ENCODE data around the gene CDC42SE1. TPM values are rescaled to one million over a fixed set of nuclear protein-coding genes. Genes with fewer than 3 reads are reported as not detected.

CDC42SE1 gene
- total and polyA plus RNA-seq, 9 of the 15 experiments (the other 6 are each of a cell fraction or from before 2014, with no cell fraction given): 78.1 to 189 (median 114) TPM

- TF ChIP-seq KDM4B (IDR thresholded peaks at IDR 0.05; ENCODE audit: borderline replicate concordance in 2 of 2, low read depth in 1 of 2) (no peak), PURB (CRISPR knock-in tag; IDR thresholded peaks at IDR 0.05; ENCODE audit: low read depth) (no peak), SP1 (CRISPR knock-in tag; IDR thresholded peaks at IDR 0.05) (peak; percentile 90), ZNF232 (CRISPR knock-in tag; IDR thresholded peaks at IDR 0.05) (no peak), ZFP36 (IDR thresholded peaks at IDR 0.05; ENCODE audit: low read depth, low read length, partially characterized antibody) (no peak), ARNT (IDR thresholded peaks at IDR 0.05) (peak; percentile 92 to 94; a peak in 3 of 4 replicates), ZNF518B (CRISPR knock-in tag; IDR thresholded peaks at IDR 0.05) (no peak)
- TF ChIP-seq, protein P1, sequence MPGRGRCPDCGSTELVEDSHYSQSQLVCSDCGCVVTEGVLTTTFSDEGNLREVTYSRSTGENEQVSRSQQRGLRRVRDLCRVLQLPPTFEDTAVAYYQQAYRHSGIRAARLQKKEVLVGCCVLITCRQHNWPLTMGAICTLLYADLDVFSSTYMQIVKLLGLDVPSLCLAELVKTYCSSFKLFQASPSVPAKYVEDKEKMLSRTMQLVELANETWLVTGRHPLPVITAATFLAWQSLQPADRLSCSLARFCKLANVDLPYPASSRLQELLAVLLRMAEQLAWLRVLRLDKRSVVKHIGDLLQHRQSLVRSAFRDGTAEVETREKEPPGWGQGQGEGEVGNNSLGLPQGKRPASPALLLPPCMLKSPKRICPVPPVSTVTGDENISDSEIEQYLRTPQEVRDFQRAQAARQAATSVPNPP (IDR thresholded peaks at IDR 0.05; ENCODE audit: borderline replicate concordance, insufficient read depth, insufficient read length): no peak
- TF ChIP-seq, protein P2, sequence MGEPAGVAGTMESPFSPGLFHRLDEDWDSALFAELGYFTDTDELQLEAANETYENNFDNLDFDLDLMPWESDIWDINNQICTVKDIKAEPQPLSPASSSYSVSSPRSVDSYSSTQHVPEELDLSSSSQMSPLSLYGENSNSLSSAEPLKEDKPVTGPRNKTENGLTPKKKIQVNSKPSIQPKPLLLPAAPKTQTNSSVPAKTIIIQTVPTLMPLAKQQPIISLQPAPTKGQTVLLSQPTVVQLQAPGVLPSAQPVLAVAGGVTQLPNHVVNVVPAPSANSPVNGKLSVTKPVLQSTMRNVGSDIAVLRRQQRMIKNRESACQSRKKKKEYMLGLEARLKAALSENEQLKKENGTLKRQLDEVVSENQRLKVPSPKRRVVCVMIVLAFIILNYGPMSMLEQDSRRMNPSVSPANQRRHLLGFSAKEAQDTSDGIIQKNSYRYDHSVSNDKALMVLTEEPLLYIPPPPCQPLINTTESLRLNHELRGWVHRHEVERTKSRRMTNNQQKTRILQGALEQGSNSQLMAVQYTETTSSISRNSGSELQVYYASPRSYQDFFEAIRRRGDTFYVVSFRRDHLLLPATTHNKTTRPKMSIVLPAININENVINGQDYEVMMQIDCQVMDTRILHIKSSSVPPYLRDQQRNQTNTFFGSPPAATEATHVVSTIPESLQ (CRISPR knock-in tag; IDR thresholded peaks at IDR 0.05): peak; percentile 6; the same call in 1 of the 2 replicates
Measured at GRCh38 chr1:151070474-151071276, 11.3 kb upstream of the CDC42SE1 start, which contains the start of gene GABPB2 (continued).

Measured in K562 (cell line).